Astrocyte (in vitro differentiated cells and primary cell): Measurements from ENCODE around the gene GPER1. TPM values are rescaled to one million over a fixed set of nuclear protein-coding genes. Genes with fewer than 3 reads are reported as not detected.
"Not testable (repeated sequence)": the region's sequence is repeated elsewhere in the genome, so short reads cannot be mapped to it uniquely, and the experiment has no call there.

ENCODE experiments used
- DNase-seq: peaks from one replicate; pipeline ENCODE4 v3.0.0-alpha.2; 2010; ENCODE audit warnings: low read depth
- FAIRE-seq: peaks from 2 replicates; lab custom pipeline; 2011; peaks lifted over from hg19 to GRCh38; lab: Jason Lieb, UNC
- H2AFZ ChIP-seq: 2 replicates; pipeline ENCODE4 v1.6.0; 2012; ENCODE audit warnings: low read depth, low read length, inconsistent platforms
- H3K27ac ChIP-seq: 2 replicates; pipeline ENCODE4 v1.5.1; 2011; ENCODE audit warnings: low read depth, low read length, inconsistent platforms
- H3K27me3 ChIP-seq: 2 replicates; pipeline ENCODE4 v1.6.0; 2011; ENCODE audit warnings: low read length, inconsistent platforms; ENCODE audit not compliant: insufficient read depth
- H3K36me3 ChIP-seq: 2 replicates; pipeline ENCODE4 v1.5.1; 2011; ENCODE audit warnings: low read length, inconsistent platforms; ENCODE audit not compliant: insufficient read depth
- H3K4me1 ChIP-seq: 2 replicates; pipeline ENCODE4 v1.5.1; 2011; ENCODE audit warnings: low read length, inconsistent platforms; ENCODE audit not compliant: insufficient read depth
- H3K4me2 ChIP-seq: 2 replicates; pipeline ENCODE4 v1.6.0; 2012; ENCODE audit warnings: low read length, inconsistent platforms
- H3K4me3 ChIP-seq: 2 replicates; pipeline ENCODE4 v1.5.1; 2011; ENCODE audit warnings: low read depth, mild to moderate bottlenecking, low read length, inconsistent platforms; ENCODE audit not compliant: insufficient read depth
- H3K79me2 ChIP-seq: 2 replicates; pipeline ENCODE4 v1.6.0; 2012; ENCODE audit warnings: mild to moderate bottlenecking, low read length, inconsistent platforms; ENCODE audit not compliant: insufficient read depth
- H3K9ac ChIP-seq: 2 replicates; pipeline ENCODE4 v1.6.0; 2012; ENCODE audit warnings: mild to moderate bottlenecking, low read length, inconsistent platforms
- H3K9me3 ChIP-seq: 2 replicates; pipeline ENCODE4 v1.5.1; 2012; ENCODE audit warnings: low read depth, mild to moderate bottlenecking, low read length, inconsistent platforms; ENCODE audit not compliant: insufficient read depth
- H4K20me1 ChIP-seq: 2 replicates; pipeline ENCODE4 v1.6.0; 2012; ENCODE audit warnings: low read length, inconsistent platforms; ENCODE audit not compliant: insufficient read depth
- H3K27ac Mint-ChIP-seq: one replicate; pipeline ENCODE4 v1.8.0; 2021; ENCODE audit warnings: mild to moderate bottlenecking, mixed read lengths; ENCODE audit not compliant: unreplicated experiment
- H3K27me3 Mint-ChIP-seq: one replicate; pipeline ENCODE4 v1.8.0; 2021; ENCODE audit warnings: low read depth, mixed read lengths; ENCODE audit not compliant: unreplicated experiment
- H3K36me3 Mint-ChIP-seq: one replicate; pipeline ENCODE4 v1.8.0; 2021; ENCODE audit warnings: low read depth, mixed read lengths; ENCODE audit not compliant: unreplicated experiment
- H3K4me1 Mint-ChIP-seq: one replicate; pipeline ENCODE4 v1.8.0; 2021; ENCODE audit warnings: low read depth, mixed read lengths; ENCODE audit not compliant: unreplicated experiment
- H3K4me3 Mint-ChIP-seq: one replicate; pipeline ENCODE4 v1.8.0; 2021; ENCODE audit warnings: mild to moderate bottlenecking, moderate library complexity, mixed read lengths; ENCODE audit not compliant: unreplicated experiment
- H3K9me3 Mint-ChIP-seq: one replicate; pipeline ENCODE4 v1.8.0; 2021; ENCODE audit warnings: mild to moderate bottlenecking, mixed read lengths; ENCODE audit not compliant: unreplicated experiment
- CTCF ChIP-seq: IDR thresholded peaks from 2 replicates; pipeline ENCODE4 v1.5.1; 2011; ENCODE audit warnings: low read depth, mild to moderate bottlenecking, inconsistent platforms, low read length, moderate library complexity; ENCODE audit not compliant: insufficient read depth
- EZH2 ChIP-seq: IDR thresholded peaks from 2 replicates; pipeline ENCODE4 v1.6.1; 2012; ENCODE audit warnings: mild to moderate bottlenecking, low read length, inconsistent platforms; ENCODE audit not compliant: insufficient read depth
- total RNA-seq: library from RNA; stranded (reverse); gene quantifications from 2 replicates; pipeline ENCODE4 v1.2.1, GENCODE V29; 2021

Gene GPER1
- total RNA-seq, 1 donor from 2014 or later = 17.4 TPM

GRCh38 chr7:1073142-1073977, 14.6 kb upstream of the GPER1 start:
- Histone ChIP-seq H3K79me2 (no peaks in the 10 kb centered on the region), H4K20me1 (peaks cover 52% of the 10 kb centered on the region), H2AFZ (no peak overlapping the region), H3K27ac (no peak overlapping the region), H3K4me2 (no peak overlapping the region), H3K36me3 (no peaks in the 10 kb centered on the region), H3K4me1 (peaks cover 8% of the 10 kb centered on the region), H3K9ac (no peak overlapping the region), H3K9me3 (peaks cover 2% of the 10 kb centered on the region), H3K4me3 (no peak overlapping the region), H3K27me3 (no peaks in the 10 kb centered on the region)
- Mint-ChIP-seq H3K27ac (no peak overlapping the region), H3K4me3 (no peak overlapping the region), H3K4me1 (peaks cover 5% of the 10 kb centered on the region), H3K9me3 (peaks cover 3% of the 10 kb centered on the region), H3K36me3 (no peaks in the 10 kb centered on the region), H3K27me3 (no peaks in the 10 kb centered on the region)
- DNase-seq (no peak), FAIRE-seq (no peak)
- TF ChIP-seq EZH2 = no peak
- TF ChIP-seq CTCF = no peak

- FAIRE-seq, H3K27me3 ChIP-seq, H3K9me3 ChIP-seq, H3K4me1 Mint-ChIP-seq, H3K27ac Mint-ChIP-seq, H3K27ac ChIP-seq, H3K36me3 Mint-ChIP-seq, H2AFZ ChIP-seq, H3K4me2 ChIP-seq, H3K36me3 ChIP-seq, H3K4me3 Mint-ChIP-seq, H3K4me3 ChIP-seq, H3K79me2 ChIP-seq, H3K27me3 Mint-ChIP-seq, H3K9me3 Mint-ChIP-seq, H3K9ac ChIP-seq, DNase-seq, H3K4me1 ChIP-seq: not testable (repeated sequence)
- H4K20me1 ChIP-seq = peaks cover 53% of the 10 kb centered on the region
Measured at GRCh38 chr7:1074018-1074417, 13.9 kb upstream of the GPER1 start.

GRCh38 chr7:1074593-1075431, 13.1 kb upstream of the GPER1 start:
- no peaks in the 10 kb centered on the region for H3K4me1 Mint-ChIP-seq

More at GRCh38 chr7:1074593-1075431, 13.1 kb upstream of the GPER1 start:
- Mint-ChIP-seq H3K27me3 (no peaks in the 10 kb centered on the region), H3K4me3 (no peak overlapping the region), H3K36me3 (peaks cover 2% of the 10 kb centered on the region), H3K27ac (no peak overlapping the region), H3K9me3 (peaks cover 3% of the 10 kb centered on the region)
- H3K27me3 ChIP-seq = no peaks in the 10 kb centered on the region
- no peak overlapping the region for H3K9ac ChIP-seq
- no peak overlapping the region for H3K27ac ChIP-seq
- H3K4me1 ChIP-seq = peaks cover 8% of the 10 kb centered on the region
- H2AFZ ChIP-seq = no peak overlapping the region
- TF ChIP-seq EZH2 (no peak), CTCF (no peak)
- no peak for FAIRE-seq
- H3K9me3 ChIP-seq = peaks cover 2% of the 10 kb centered on the region
- H4K20me1 ChIP-seq = peaks cover 61% of the 10 kb centered on the region
- DNase-seq = no peak
- H3K36me3 ChIP-seq = no peaks in the 10 kb centered on the region
- H3K4me2 ChIP-seq = no peak overlapping the region
- H3K79me2 ChIP-seq = peaks cover 4% of the 10 kb centered on the region
- H3K4me3 ChIP-seq = no peak overlapping the region
